ENCODE data around the gene ARHGAP44. TPM values are rescaled to one million over a fixed set of nuclear protein-coding genes. Genes with fewer than 3 reads are reported as not detected.

The ARHGAP44 gene
- total and polyA plus RNA-seq, 2 experiments from 2014 or later, result 4.6 to 5.4 TPM

DNA sequence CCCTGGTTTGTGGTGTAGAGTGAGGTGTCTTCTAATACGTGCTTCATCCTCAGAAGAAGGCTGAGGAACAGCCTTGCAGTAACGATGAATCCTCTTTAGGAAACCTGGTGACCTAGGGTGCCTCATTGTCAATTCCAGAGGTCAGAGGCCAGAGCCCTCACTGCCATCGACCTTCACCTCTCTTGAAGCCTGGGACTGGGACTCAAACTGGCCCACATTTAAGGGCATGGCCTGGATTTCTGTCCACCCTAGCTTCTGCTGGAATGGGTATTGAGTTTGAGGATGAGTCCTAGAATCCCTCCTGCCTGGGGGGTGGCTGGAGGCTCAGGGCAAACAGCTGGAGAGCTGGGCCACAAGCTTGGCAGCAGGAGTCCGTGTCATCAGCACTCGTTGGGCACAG, 189.9 kb downstream of the ARHGAP44 start:
- no peaks in the 10 kb centered on the region for H4K20me1 ChIP-seq (ENCODE audit: insufficient read depth, poor library complexity, severe bottlenecking)
- H3K4me3 ChIP-seq, result no peak overlapping the region
- TF ChIP-seq, protein P1, sequence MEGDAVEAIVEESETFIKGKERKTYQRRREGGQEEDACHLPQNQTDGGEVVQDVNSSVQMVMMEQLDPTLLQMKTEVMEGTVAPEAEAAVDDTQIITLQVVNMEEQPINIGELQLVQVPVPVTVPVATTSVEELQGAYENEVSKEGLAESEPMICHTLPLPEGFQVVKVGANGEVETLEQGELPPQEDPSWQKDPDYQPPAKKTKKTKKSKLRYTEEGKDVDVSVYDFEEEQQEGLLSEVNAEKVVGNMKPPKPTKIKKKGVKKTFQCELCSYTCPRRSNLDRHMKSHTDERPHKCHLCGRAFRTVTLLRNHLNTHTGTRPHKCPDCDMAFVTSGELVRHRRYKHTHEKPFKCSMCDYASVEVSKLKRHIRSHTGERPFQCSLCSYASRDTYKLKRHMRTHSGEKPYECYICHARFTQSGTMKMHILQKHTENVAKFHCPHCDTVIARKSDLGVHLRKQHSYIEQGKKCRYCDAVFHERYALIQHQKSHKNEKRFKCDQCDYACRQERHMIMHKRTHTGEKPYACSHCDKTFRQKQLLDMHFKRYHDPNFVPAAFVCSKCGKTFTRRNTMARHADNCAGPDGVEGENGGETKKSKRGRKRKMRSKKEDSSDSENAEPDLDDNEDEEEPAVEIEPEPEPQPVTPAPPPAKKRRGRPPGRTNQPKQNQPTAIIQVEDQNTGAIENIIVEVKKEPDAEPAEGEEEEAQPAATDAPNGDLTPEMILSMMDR (IDR thresholded peaks at IDR 0.05; ENCODE audit: poor library complexity), result no peak
- no peak for TF ChIP-seq EZH2phosphoT487 (IDR thresholded peaks at IDR 0.05; ENCODE audit: low read depth, severe bottlenecking, unreplicated experiment)
- no peak for TF ChIP-seq EZH2 (IDR thresholded peaks at IDR 0.05; ENCODE audit: borderline replicate concordance)
- H3K4me2 ChIP-seq, result no peak overlapping the region
- peaks cover under 1% of the 10 kb centered on the region for H3K4me1 ChIP-seq (ENCODE audit: insufficient read depth)
- no peaks in the 10 kb centered on the region for H3K27me3 ChIP-seq
- H3K79me2 ChIP-seq, result no peaks in the 10 kb centered on the region
- H3K9me2 ChIP-seq (replicated peaks; ENCODE audit: insufficient read depth), result no peaks in the 10 kb centered on the region
- no peak overlapping the region for H2AFZ ChIP-seq
- no peaks in the 10 kb centered on the region for H3K9me3 ChIP-seq (ENCODE audit: low read depth)
- 94% methylated on average over 5 of the region's 5 CpGs for WGBS (ENCODE audit: low lambda C conversion rate, missing lambda C conversion rate)
- no peak overlapping the region for H3K27ac ChIP-seq
- no peak for DNase-seq (ENCODE audit: low spot score)
- H3K36me3 ChIP-seq (replicated peaks; ENCODE audit: insufficient read depth, low read depth), result no peaks in the 10 kb centered on the region

DNA sequence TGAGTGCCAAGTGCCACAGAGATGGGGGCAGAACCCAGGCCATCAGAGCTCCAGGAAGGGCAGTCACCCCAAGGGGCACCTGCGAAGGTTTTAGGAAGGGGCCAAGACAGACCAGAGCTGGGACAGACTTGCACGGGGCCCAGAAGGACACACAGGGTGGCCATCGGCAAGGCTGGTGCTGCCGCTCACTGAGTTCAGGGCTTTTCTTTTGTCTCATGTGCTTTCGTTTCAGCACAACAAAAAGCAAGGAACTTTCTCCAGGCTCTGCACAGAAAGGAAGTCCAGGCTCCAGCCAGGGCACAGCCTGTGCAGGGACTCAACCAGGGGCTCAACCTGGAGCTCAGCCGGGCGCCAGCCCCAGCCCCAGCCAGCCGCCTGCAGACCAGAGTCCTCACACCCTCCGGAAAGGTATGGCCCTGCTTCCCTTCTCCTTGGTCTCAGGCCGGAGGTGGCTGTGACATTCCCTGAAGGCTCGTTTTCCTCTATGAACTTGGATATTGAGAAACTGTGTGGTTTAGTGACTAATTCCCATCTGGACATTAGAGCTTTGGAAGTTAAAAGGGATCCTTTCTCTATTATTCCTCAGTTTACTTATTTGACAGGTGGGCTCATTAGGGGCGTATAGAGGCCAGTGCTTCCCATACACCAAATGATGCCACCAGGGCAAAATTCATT, 190.7 kb downstream of the ARHGAP44 start:
- Histone ChIP-seq H3K27ac (no peak overlapping the region), H3K4me2 (no peak overlapping the region), H3K36me3 (replicated peaks; ENCODE audit: insufficient read depth, low read depth) (no peaks in the 10 kb centered on the region), H3K79me2 (no peaks in the 10 kb centered on the region), H3K4me3 (no peak overlapping the region), H3K4me1 (ENCODE audit: insufficient read depth) (no peaks in the 10 kb centered on the region), H3K9me2 (replicated peaks; ENCODE audit: insufficient read depth) (no peaks in the 10 kb centered on the region), H4K20me1 (ENCODE audit: insufficient read depth, poor library complexity, severe bottlenecking) (no peaks in the 10 kb centered on the region), H3K27me3 (no peaks in the 10 kb centered on the region), H2AFZ (no peak overlapping the region), H3K9me3 (ENCODE audit: low read depth) (no peaks in the 10 kb centered on the region)
- no peak for DNase-seq (ENCODE audit: low spot score)
- WGBS (ENCODE audit: low lambda C conversion rate, missing lambda C conversion rate), result 92% methylated on average over 12 of the region's 12 CpGs
- no peak for TF ChIP-seq EZH2phosphoT487 (IDR thresholded peaks at IDR 0.05; ENCODE audit: low read depth, severe bottlenecking, unreplicated experiment)
- no peak for TF ChIP-seq EZH2 (IDR thresholded peaks at IDR 0.05; ENCODE audit: borderline replicate concordance)
- TF ChIP-seq, protein P1 (IDR thresholded peaks at IDR 0.05; ENCODE audit: poor library complexity), result no peak

- H3K4me2 ChIP-seq, result no peak overlapping the region
- TF ChIP-seq EZH2 (IDR thresholded peaks at IDR 0.05; ENCODE audit: borderline replicate concordance), result no peak
- TF ChIP-seq EZH2phosphoT487 (IDR thresholded peaks at IDR 0.05; ENCODE audit: low read depth, severe bottlenecking, unreplicated experiment), result no peak
- TF ChIP-seq, protein P1 (IDR thresholded peaks at IDR 0.05; ENCODE audit: poor library complexity), result no peak
- H3K27ac ChIP-seq, result no peak overlapping the region
- H3K27me3 ChIP-seq, result no peaks in the 10 kb centered on the region
- H3K79me2 ChIP-seq, result no peaks in the 10 kb centered on the region
- no peaks in the 10 kb centered on the region for H4K20me1 ChIP-seq (ENCODE audit: insufficient read depth, poor library complexity, severe bottlenecking)
- no peak overlapping the region for H2AFZ ChIP-seq
- H3K9me3 ChIP-seq (ENCODE audit: low read depth), result no peaks in the 10 kb centered on the region
- DNase-seq (ENCODE audit: low spot score), result no peak
- H3K36me3 ChIP-seq (replicated peaks; ENCODE audit: insufficient read depth, low read depth), result no peaks in the 10 kb centered on the region
- 95% methylated on average over 6 of the region's 6 CpGs for whole genome bisulfite sequencing (ENCODE audit: low lambda C conversion rate, missing lambda C conversion rate)
- H3K4me3 ChIP-seq, result no peak overlapping the region
- no peaks in the 10 kb centered on the region for H3K9me2 ChIP-seq (replicated peaks; ENCODE audit: insufficient read depth)
- no peaks in the 10 kb centered on the region for H3K4me1 ChIP-seq (ENCODE audit: insufficient read depth)
Observed at GRCh38 chr17:12982224-12982623, 192.9 kb downstream of the ARHGAP44 start.
